ENCODE results near the gene PGLYRP3. TPM values are rescaled to one million over a fixed set of nuclear protein-coding genes. Genes with fewer than 3 reads are reported as not detected.

The PGLYRP3 gene
- total and polyA plus RNA-seq, 2 experiments from 2014 or later, result not detected

DNA sequence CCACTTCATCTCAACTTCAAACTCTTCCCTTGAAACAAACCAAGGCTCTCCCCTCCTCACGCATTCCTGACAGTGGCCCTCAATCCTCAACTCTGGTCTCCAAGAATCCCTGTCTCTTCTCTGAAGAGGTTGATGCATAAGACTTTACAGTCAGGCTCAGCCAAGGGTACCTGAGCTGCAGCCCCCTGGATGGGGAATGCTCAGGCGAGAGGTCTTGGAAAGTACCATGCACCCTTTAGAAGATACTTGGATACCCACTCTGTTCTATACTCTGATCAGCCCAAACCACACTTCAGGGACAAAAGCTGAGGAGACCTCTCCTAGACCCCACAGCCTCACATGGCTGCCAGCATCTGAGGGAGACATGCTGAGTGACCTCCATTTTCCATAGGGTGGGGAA is 536 bp upstream of the PGLYRP3 start:
- DNase-seq (ENCODE audit: low spot score), result no peak
- H3K4me2 ChIP-seq, result no peak overlapping the region
- H3K36me3 ChIP-seq (replicated peaks; ENCODE audit: insufficient read depth, low read depth), result no peaks in the 10 kb centered on the region
- H3K79me2 ChIP-seq, result no peaks in the 10 kb centered on the region
- no peaks in the 10 kb centered on the region for H3K9me2 ChIP-seq (replicated peaks; ENCODE audit: insufficient read depth)
- TF ChIP-seq, protein P1, sequence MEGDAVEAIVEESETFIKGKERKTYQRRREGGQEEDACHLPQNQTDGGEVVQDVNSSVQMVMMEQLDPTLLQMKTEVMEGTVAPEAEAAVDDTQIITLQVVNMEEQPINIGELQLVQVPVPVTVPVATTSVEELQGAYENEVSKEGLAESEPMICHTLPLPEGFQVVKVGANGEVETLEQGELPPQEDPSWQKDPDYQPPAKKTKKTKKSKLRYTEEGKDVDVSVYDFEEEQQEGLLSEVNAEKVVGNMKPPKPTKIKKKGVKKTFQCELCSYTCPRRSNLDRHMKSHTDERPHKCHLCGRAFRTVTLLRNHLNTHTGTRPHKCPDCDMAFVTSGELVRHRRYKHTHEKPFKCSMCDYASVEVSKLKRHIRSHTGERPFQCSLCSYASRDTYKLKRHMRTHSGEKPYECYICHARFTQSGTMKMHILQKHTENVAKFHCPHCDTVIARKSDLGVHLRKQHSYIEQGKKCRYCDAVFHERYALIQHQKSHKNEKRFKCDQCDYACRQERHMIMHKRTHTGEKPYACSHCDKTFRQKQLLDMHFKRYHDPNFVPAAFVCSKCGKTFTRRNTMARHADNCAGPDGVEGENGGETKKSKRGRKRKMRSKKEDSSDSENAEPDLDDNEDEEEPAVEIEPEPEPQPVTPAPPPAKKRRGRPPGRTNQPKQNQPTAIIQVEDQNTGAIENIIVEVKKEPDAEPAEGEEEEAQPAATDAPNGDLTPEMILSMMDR (IDR thresholded peaks at IDR 0.05; ENCODE audit: poor library complexity), result no peak
- TF ChIP-seq EZH2 (IDR thresholded peaks at IDR 0.05; ENCODE audit: borderline replicate concordance) (no peak), EZH2phosphoT487 (IDR thresholded peaks at IDR 0.05; ENCODE audit: low read depth, severe bottlenecking, unreplicated experiment) (no peak)
- no peaks in the 10 kb centered on the region for H4K20me1 ChIP-seq (ENCODE audit: insufficient read depth, poor library complexity, severe bottlenecking)
- H2AFZ ChIP-seq, result no peak overlapping the region
- no peaks in the 10 kb centered on the region for H3K9me3 ChIP-seq (ENCODE audit: low read depth)
- H3K4me3 ChIP-seq, result no peak overlapping the region
- 59% methylated on average over 2 of the region's 2 CpGs for whole genome bisulfite sequencing (ENCODE audit: low lambda C conversion rate, missing lambda C conversion rate)
- H3K27ac ChIP-seq, result no peak overlapping the region
- H3K4me1 ChIP-seq (ENCODE audit: insufficient read depth), result no peaks in the 10 kb centered on the region
- H3K27me3 ChIP-seq, result no peaks in the 10 kb centered on the region

DNA sequence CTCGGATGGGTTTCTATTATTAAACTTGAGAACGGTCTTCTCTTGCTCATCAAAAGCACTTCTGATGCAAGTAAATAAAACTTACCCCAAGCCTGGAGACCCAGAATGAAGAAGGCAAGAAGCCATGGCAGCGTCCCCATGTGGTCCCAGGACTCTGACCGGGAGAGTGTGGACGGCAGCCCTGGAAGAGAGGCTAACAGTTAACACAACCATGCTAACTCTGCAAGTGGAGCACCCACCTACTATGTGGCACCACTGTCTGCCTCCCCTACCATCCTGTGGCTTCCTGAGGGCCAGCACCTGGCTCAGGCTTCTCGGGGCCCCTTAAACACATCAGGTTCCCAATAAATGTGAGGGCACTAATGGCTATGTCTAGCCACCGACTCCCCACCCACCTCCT is 2.2 kb downstream of the PGLYRP3 start:
- H3K27ac ChIP-seq, result no peak overlapping the region
- WGBS (ENCODE audit: low lambda C conversion rate, missing lambda C conversion rate), result 56% methylated on average over 7 of the region's 7 CpGs
- no peak overlapping the region for H3K4me3 ChIP-seq
- no peaks in the 10 kb centered on the region for H3K9me2 ChIP-seq (replicated peaks; ENCODE audit: insufficient read depth)
- H4K20me1 ChIP-seq (ENCODE audit: insufficient read depth, poor library complexity, severe bottlenecking), result no peaks in the 10 kb centered on the region
- H3K4me2 ChIP-seq, result no peak overlapping the region
- no peaks in the 10 kb centered on the region for H3K4me1 ChIP-seq (ENCODE audit: insufficient read depth)
- no peaks in the 10 kb centered on the region for H3K36me3 ChIP-seq (replicated peaks; ENCODE audit: insufficient read depth, low read depth)
- TF ChIP-seq EZH2 (IDR thresholded peaks at IDR 0.05; ENCODE audit: borderline replicate concordance), result no peak
- TF ChIP-seq, protein P1 (IDR thresholded peaks at IDR 0.05; ENCODE audit: poor library complexity), result no peak
- TF ChIP-seq EZH2phosphoT487 (IDR thresholded peaks at IDR 0.05; ENCODE audit: low read depth, severe bottlenecking, unreplicated experiment), result no peak
- H3K9me3 ChIP-seq (ENCODE audit: low read depth), result no peaks in the 10 kb centered on the region
- H3K79me2 ChIP-seq, result no peaks in the 10 kb centered on the region
- H2AFZ ChIP-seq, result no peak overlapping the region
- H3K27me3 ChIP-seq, result no peaks in the 10 kb centered on the region
- no peak for DNase-seq (ENCODE audit: low spot score)

- no peak overlapping the region for H2AFZ ChIP-seq
- no peak for DNase-seq (ENCODE audit: low spot score)
Observed at GRCh38 chr1:153309441-153309840, 3.3 kb downstream of the PGLYRP3 start.

More at GRCh38 chr1:153309441-153309840, 3.3 kb downstream of the PGLYRP3 start:
- H3K36me3 ChIP-seq (replicated peaks; ENCODE audit: insufficient read depth, low read depth), result no peaks in the 10 kb centered on the region
- H3K4me2 ChIP-seq, result no peak overlapping the region
- H3K4me3 ChIP-seq, result no peak overlapping the region
- H3K27ac ChIP-seq, result no peak overlapping the region
- H3K79me2 ChIP-seq, result no peaks in the 10 kb centered on the region
- no peaks in the 10 kb centered on the region for H3K27me3 ChIP-seq
- H3K4me1 ChIP-seq (ENCODE audit: insufficient read depth), result no peaks in the 10 kb centered on the region
- no peaks in the 10 kb centered on the region for H3K9me2 ChIP-seq (replicated peaks; ENCODE audit: insufficient read depth)
- 71% methylated on average over 2 of the region's 2 CpGs for WGBS (ENCODE audit: low lambda C conversion rate, missing lambda C conversion rate)
- no peaks in the 10 kb centered on the region for H4K20me1 ChIP-seq (ENCODE audit: insufficient read depth, poor library complexity, severe bottlenecking)
- H3K9me3 ChIP-seq (ENCODE audit: low read depth), result no peaks in the 10 kb centered on the region
- TF ChIP-seq EZH2 (IDR thresholded peaks at IDR 0.05; ENCODE audit: borderline replicate concordance), result no peak
- TF ChIP-seq, protein P1 (IDR thresholded peaks at IDR 0.05; ENCODE audit: poor library complexity), result no peak
- TF ChIP-seq EZH2phosphoT487 (IDR thresholded peaks at IDR 0.05; ENCODE audit: low read depth, severe bottlenecking, unreplicated experiment), result no peak
